NCI-H82 (cell line): ENCODE data around the gene VOPP1.

ENCODE experiments used
- DNase-seq: peaks from one replicate; lab custom pipeline; 2025; lab: John Stamatoyannopoulos, UW

Gene VOPP1

DNA sequence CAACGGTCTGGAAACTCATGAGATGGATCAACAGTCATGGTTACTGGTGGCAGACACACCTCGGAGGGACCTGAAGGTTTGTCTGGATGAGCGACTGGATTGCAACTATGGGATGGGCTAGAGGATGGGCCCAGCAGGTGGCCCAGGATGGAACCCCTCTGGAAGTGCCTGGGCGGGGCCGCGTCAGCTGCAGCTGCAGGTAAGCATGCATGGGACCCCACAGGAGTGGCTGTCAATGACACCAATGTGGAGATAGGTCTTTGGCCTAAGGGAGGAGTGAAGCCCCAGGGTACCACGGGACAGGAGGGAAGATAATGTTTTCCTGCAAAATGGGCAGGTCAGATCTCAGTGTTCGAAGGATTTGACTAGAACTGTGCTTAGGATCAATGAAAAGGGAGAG is 103.8 kb downstream of the VOPP1 start:
- no peak for DNase-seq

DNA sequence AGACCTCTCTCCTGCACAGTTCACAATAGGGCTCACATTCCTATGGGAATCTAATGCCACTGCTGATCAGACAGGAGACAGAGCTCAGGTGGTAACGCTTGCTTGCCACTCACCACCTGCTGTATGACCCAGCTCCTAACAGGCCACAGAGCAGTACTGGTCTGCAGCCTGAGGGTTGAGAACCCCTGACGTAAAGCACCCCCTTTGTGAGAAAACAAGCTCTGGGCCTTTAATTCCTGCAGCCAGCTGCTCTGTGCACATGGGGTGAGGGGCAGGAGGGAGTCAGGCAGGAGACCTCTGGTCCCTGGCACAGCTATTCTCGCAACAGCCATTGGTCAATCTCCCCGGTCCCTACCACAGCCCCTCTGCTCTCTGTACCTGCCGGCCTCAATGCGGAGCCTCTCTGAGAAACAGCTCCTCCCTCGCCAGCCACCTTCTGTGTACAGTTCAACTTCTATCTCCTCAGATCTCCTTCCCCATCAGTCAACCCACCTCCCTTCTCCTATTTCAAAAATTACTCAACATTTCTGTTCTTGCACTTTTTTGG is 105.2 kb downstream of the VOPP1 start:
- no peak for DNase-seq

DNA sequence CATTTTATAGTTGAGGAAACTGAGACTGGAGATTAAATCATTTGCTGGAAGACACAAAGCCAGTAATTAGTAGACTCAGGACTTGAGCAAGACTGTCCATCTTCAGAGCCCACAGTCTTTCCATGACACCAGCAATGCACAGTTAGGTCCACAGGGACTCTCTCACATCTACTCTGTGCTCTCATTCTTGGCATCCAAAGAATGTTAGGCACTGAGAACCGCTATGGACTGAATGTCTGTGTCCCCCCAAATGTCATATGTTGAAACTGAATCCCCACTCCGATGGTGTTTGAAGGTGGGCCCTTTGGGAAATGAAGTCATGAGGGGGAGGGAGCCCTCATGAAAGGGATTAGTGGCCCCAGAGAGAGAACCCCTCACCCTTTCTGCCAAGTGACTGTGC is 106.6 kb downstream of the VOPP1 start:
- no peak for DNase-seq

DNA sequence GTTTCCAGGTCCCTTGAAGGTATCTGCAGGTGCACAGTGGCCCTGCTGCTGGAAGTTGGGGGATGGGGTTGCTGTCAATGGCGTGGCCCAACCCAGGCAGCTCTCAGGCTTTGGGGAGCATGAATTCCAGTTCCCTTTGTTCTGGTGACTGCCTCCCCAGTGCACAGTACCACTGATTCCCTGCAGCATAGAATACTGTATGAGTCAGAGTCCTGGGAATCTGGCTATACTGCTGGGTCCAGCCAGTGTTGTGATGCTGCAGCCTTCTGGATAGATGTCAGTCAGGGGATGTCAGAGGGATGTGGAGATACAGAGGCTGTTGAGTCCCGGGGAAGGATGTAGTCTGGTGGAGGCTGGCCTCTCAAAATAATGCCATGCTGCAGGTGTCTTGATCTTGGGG is 107.9 kb downstream of the VOPP1 start:
- DNase-seq: no peak

DNA sequence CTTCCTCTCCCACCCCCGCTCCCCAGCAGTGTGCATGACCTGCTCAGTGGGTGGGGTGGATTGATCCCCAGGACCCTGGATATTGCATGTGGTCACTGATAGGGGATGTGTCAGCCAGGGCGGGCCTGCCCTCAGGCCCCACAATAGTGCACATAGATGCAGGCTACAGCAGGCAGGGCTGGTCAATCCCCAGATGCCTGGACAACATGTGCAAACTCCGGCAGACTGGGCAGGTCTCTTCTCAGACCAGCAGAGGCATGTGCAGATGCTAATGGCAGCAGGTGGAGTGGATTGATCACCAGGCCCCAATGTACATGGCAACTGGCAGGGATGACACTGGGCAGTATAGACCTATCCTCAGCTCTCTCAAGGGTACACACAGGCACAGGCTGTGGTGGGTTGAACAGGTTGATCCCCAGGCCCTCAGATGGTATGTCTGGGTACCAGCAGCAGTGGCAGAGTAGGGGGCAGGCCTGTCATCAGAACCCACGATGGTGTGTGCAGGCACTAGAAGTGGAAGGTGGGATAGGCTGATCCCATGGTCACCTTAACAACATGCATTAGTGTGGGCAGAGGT is 108.5 kb downstream of the VOPP1 start:
- no peak for DNase-seq

DNA sequence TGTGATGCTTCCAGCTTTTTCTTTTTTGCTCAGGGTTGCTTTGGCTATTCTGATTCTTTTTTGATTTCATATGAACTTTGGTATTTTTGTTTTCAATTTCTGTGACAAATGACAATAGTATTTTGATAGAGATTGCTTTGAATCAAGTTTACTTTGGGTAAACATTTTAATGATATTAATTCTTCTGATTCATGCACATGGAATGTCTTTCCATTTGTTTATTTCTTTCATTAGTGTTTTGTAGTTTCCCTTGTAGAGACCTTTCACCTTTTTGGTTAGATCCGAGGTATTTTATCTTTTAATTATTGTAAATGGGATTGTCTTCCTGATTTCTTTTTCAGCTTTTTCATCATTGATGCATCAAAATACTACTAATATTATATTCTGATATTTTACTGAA is 114.0 kb downstream of the VOPP1 start:
- no peak for DNase-seq

DNA sequence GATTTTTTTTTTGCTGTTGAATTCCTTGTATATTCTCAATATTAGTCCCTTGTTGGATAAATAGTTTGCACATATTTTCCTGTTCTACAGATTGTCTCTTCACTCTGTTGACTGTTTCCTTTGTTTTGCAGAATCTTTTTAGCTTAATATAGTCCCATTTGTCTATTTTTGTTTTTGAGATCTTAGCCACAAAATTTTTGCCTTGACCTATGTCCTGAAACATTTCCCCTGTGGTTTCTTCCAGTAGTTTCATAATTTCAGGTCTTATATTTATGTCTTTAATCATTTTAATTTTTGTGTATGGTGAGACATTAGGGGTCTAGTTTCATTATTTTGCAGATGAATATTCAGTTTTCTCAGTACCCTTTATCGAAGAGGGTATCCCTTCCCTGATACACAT is 114.5 kb downstream of the VOPP1 start:
- no peak for DNase-seq

DNA sequence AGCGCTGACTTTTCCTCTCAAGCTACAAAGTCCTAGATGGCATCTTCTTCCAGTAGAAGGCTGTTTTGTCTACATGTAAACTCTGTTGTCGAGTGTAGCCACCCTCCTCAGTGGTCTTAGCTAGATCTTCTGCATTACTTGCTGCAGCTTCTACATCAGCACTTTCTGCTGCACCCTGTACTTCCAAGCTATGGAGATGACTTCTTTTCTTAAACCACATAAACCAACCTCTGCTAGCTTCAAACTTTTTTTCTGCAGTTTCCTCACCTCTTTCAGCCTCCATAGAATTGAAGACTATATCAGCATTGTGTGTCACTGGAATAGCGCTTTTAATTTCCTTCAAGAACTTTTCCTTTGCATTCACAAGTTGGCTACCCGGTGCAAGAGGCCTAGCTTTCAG is 119.3 kb downstream of the VOPP1 start:
- no peak for DNase-seq

DNA sequence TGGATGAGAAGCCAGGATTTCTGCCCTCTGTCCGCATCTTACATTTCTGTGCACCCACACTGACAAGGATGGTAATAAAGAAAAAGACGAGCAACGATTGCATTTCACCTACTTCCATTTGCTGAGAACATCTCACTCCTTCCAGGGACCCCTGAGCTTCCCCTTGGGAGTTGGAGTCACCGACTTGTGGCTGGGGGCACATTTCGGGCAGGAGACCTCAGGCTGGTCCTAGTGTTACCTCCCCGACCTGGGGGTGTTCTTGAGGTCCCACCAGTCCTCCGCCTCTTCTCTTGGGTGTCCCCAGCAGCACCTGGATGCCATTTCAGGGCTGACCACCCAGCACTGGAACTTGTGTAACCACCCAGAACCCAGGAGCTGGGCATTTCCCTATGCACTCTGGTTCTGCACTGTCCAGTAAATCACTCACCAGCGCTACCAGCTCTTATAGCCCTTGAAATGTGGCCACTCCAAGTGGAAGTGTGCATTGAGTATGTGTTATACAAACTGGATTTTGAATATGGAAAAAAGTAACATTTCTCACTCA is 122.2 kb downstream of the VOPP1 start:
- no peak for DNase-seq

DNA sequence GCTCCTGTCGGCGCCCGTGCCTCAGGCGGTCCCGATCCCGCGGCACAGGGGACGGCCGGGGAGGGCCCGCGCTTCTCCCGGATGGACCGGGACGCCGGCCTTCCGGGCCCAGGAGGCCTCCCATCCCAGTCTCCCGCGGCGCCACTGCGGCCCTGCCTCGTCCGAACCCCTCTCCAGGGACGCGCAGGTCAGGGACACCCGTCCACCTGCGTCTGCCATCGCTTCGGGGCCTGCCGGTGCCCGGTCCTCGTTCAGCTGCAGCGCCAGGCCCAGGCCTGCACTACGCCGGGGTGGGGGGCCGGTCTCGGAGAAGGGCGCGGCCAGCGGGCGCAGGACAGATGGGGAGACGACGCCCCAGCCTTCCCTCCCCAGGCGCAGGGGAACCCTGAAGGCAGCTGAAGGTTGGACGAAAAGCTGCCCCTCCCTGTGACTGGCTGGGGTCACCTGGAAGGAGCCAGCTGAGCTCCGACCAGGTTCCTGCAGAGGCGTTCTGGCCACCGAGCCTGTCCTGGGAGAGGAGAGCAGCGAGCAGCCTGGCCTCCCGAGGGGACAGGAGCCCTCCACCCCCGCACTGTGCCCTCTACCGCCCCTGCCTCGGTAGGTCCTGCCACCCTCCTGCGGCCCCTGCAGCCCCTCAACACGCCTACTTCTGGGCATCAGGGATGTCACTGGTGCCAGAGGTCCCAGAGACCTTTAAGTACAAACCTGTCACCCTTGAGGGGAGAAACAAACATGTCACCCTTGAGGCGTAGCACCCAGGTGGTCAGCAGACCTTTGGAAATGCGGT is 122.9 kb downstream of the VOPP1 start:
- no peak for DNase-seq

DNA sequence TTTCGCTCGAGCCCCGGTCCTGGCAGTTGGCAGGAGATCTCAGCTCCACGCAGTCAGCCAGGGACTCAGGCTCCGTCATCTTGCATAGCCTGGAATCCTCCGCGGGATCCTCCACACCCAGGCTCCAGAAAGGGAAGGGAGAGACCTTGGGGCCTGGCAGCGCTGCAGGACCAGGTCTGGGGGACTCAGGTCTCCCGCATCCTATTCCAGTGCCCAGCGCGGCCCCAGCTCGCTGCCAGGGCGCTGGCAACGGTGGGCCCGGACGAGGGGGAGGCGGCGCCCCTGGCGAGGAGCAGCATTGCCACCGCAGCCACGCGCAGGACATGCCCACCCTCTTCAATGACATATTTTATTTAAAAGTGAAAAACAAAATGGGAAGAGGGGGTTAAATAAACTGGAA is 123.8 kb downstream of the VOPP1 start:
- no peak for DNase-seq

DNA sequence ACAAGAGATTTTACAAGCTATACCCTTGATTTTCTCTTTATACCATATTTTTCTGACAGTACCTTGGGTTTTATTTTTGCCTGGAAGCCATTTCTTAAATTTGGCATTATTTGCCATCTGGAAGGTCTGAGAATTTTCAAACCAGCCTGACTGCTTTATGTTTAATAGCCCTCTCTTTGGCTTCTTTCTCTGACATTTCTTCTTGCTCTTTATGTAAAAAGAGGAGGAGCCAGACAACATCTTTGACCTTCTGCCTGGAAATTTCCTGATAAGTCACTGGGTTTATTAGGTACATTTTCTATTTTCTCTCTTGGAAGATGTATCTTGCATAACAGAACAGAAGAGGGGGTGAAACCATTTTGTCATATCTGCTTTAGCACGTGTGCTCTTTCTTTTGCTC is 127.5 kb downstream of the VOPP1 start:
- DNase-seq: no peak

DNA sequence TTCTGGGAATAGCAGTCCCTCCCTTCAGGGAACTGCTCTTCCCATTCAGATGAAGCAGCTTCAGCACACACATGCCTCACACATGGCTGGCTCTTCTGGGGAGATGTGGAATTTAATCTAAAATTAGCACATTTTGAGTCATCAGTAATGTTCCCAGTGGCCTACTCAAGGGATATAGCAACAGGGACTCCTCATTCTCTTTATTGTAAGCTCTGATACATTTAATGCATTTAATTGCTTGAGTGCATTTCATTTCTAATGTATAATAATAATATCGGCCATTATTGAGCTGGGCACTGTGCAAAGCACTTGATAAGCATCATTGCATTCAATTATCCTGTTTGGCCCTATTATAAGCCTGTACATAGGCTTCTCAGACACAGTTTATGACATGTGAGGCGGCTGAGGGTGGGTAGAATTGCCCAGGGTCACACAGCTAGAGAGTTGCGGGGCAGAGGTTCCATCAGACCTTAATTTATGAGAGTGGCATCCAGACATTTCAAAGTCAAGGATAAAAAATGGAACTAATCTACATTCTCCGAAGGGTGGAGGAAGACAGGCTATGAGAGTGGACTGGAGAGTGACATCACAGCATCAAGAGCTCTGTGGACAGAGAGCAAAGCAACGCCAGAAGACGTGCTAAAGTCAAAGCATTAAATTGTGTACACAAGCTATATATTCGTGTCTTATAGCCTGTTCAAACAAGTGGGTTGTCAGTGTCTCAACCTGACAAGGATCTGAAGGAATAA is 130.4 kb downstream of the VOPP1 start:
- DNase-seq: no peak

DNA sequence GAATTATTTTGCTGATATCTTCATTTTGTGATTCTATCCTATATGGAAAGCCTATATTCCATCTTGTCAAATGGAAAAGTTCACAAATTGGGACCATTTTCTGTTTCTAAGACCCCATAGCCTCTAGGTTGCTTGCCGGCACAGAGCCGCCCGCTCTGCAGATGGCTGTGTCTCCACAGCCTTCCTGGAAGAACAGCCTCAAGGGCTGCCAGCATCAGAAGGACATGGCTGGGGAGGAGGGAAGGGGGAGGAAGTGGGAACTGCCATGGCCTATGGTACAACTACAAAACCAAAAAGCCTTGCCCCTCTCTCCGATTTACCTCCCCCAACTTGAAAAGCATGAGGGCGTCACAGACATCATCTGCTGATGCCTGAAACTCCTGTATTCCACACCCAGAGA is 131.3 kb downstream of the VOPP1 start:
- DNase-seq: no peak

DNA sequence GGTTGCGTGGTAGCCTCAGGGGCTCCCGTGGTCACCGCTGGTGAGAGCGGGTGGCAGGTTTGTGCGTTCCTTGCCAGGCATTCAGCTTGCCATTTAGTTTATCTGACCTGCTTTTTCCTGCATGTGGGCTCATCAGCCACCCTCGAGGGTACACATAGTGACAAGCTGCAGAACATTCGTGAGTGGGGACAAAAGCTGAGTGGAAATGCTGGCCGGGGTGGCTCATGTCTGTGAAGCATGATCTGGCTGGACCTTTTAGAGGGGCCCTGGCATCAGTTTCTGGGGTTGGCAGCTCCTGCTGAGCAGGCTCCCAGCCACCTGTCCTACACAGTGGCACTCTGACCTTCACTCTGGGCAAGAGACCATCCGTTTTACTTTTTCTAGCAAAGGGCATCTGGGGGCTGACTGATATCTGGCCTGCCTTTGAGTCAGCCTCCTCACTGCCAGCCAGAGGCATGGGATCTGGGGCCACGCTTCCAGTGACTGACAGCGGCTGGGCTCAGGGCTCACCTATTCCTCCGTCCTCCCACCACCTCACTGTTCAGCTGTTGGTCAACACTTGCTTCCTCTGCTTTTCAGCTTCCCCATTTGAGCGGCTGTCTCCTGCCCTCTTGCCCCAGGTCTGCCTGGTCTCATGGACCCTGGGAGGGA is 132.1 kb downstream of the VOPP1 start:
- no peak for DNase-seq

DNA sequence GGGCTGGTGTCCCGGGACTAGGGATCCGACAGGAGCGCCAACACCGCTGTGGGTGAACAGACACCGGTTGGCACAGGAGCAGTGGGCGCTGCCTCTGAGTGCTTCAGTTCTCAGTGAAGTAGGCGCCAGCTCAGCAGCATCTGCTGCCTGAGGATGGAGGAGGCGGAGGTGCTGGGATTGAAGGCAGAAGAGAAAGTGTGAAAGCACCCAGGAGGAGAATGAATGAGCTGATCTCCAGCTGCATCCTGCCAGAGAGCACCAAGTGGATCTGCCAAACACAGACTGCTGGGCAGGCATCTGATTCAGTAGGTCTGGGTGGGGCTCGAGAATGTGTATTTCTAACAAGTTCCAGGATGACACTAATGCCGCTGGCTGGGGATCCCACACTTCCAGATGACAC is 132.7 kb downstream of the VOPP1 start:
- DNase-seq: no peak

DNA sequence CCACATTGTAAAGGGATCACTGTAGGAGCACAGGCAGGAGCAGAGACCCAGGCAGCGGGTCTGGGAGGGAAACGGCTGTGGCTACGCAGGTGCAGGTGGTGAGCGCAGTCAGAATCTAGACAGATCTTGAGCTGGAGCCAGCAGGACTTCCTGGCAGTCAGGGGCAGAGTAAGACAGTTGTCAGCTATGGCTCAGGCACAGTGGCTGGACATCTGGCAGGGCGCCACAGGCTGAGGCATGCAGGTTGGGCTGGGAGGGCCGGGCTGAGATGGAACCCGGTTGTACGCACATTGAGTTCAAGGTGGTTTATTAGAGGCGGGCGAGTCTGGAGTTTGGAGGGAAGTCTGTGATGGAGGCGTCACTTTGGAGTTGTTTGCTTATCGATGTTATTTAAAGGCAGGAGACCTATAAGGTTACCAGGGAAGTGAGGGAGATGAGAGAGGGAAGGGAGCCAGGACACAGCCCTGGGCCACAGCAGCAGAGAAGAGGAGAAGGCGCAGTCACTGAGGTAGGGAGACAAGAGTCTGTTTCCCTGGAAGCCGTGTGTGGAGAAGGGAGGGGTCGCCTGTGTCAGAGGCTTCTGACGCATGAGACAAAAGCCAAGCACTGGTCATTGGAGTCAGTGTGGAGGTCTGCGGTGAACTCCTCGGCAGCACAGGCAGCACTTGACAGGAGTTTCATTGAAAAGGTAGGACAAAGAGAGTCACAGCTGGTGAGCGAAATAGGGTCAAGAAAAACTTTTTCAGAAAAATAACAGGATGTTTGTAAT is 133.4 kb downstream of the VOPP1 start:
- peak; percentile 46 for DNase-seq

DNA sequence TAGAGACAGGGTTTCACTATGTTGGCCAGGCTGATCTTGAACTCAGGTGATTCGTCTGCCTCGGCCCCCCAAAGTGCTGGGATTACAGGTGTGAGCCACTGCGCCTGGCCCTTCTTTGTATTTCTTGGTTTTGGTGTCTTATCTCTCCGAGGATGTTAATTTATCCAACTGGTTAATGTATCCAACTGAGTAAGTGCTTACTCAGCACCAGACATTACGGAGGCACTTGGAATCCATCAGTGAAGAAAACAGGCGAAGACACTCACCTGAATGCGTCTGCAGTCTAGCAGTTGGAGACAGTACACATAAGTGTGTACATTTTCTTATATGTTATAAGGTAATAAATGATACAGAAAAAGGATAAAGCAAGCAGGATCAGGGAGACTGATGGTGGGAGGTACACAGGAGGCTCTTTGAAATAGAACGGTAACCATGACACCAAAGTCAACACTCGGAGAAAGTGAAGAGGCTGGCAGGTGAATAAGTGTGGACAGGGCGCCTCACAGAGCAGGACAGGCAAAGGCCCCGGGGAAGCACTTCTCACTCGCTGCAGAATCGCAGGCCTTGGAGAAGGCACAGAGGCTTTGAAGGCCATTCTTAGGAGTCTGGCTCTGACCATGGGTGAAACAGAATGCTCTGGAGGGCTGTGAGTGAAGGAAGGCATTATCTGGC is 134.1 kb downstream of the VOPP1 start:
- no peak for DNase-seq

DNA sequence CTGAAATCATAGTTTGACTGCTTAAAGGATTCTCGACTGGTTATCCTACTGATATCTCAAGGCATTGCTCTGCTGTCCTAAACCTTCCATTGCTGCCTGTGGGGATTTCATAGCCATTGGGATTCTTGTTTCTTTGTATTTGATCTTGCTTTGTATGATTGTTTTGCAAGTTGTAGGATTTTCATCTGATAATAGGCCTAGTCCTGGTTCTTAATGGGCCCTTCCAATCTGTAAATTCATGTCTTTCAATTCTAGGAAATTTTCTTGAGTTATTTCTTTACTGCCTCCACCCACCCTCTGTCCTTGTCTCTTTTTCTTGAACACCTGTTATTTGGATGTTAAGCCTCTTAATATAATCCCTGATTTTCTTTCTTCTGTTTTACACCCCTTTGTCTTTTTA is 134.9 kb downstream of the VOPP1 start:
- DNase-seq: peak; percentile 46

DNA sequence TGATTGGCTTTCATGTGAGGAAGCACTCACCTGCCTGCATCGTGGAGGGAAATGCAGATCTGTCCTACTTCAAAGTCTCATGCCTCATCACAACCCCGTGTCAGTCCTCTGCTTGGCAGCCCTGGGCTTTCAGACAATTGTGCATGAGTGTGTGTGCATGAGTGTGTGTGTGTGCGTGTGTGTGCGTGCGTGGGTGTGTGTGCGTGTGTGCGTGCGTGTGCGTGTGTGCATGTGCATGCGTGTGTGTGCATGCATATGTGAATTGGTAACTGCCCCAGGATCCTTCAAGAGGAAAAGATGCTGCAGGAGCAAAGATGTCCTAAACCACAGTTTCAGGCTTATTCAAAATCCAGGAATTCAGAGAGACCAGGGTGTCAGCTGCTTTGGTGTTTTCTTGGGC is 135.8 kb downstream of the VOPP1 start:
- DNase-seq: no peak

DNA sequence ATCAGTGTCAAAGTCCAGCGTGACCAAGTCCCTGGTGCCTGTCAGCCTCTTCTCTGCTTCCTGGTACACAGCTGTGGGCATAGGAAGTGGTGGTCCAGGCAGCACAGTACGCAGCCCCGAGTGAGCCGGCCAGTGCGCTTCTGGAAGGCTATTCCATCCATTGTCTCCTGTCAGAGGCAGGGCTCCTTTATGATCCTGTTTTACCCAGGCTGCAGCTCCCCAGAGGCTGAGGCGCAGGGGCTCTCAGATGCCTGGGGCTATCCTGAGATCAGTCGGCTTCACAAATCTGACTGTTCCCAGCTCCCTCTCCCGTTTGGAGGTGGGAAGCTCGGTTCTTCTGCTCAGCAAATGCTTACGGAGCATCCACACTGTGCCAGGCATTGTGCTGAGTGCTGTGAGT is 136.8 kb downstream of the VOPP1 start:
- no peak for DNase-seq
